Transverse colon (tissue), 4 donors: ENCODE results near the gene GPSM1. TPM values are rescaled to one million over a fixed set of nuclear protein-coding genes. Genes with fewer than 3 reads are reported as not detected.

Experiments used
- DNase-seq: peaks from one replicate; pipeline ENCODE4 v3.0.0-alpha.2; 2019
- H3K27ac ChIP-seq, 4 donors: fragments of 200-600 bp; sonication (generic); 2 replicates each; pipeline ENCODE4 v1.5.1; 2016 to 2018; ENCODE audit warnings: inconsistent platforms in 4 of 4
- H3K27me3 ChIP-seq: fragments of 200-600 bp; sonication (generic); 2 replicates; pipeline ENCODE4 v1.5.1; 2017; ENCODE audit warnings: inconsistent platforms
- H3K36me3 ChIP-seq, 4 donors: fragments of 200-600 bp; sonication (generic); 2 replicates each; pipeline ENCODE4 v1.5.1; 2017 to 2019; ENCODE audit warnings: inconsistent platforms in 4 of 4
- H3K4me1 ChIP-seq, 4 donors: fragments of 200-600 bp; sonication (generic); 2 replicates each; pipeline ENCODE4 v1.5.1; 2017 to 2020; ENCODE audit warnings: inconsistent platforms in 4 of 4
- H3K4me3 ChIP-seq, 4 donors: fragments of 200-600 bp; sonication (generic); 1 replicate in 1 of 4; 2 replicates in 3 of 4; pipeline versions ENCODE4 v1.5.1 to v1.6.1; 2017 to 2019; ENCODE audit warnings: inconsistent platforms in 4 of 4
- H3K9me3 ChIP-seq, 2 donors: fragments of 200-600 bp; sonication (generic); 2 replicates each; pipeline ENCODE4 v1.5.1; 2017 to 2019; ENCODE audit warnings: inconsistent platforms in 2 of 2
- CTCF ChIP-seq, 5 experiments: fragments of 200-600 bp in 3 of 5; fragments of 450-650 bp in 2 of 5; sonication (generic) in 3 of 5; IDR thresholded peaks; 1 replicate in 2 of 5; 2 replicates in 3 of 5; pipeline ENCODE4 v1.5.1; 2016 to 2017; ENCODE audit warnings: antibody characterized with exemption in 5 of 5, inconsistent platforms in 3 of 5, mild to moderate bottlenecking in 2 of 5, moderate library complexity in 1 of 5
- EP300 ChIP-seq: sonication (generic); formaldehyde crosslinking; IDR thresholded peaks from one replicate; pipeline ENCODE4 v1.6.1; 2017; ENCODE audit warnings: antibody characterized with exemption, low read depth
- POLR2A ChIP-seq: fragments of 450-650 bp; IDR thresholded peaks from one replicate; pipeline ENCODE4 v1.6.1; 2016; ENCODE audit warnings: antibody characterized with exemption, mild to moderate bottlenecking, moderate library complexity
- POLR2AphosphoS5 ChIP-seq, 3 donors: sonication (generic); formaldehyde crosslinking; IDR thresholded peaks; one replicate each; pipeline ENCODE4 v1.6.1; 2016; ENCODE audit warnings: antibody characterized with exemption in 3 of 3
- WGBS, 2 donors: methylation state at CpG; one replicate each; pipeline ENCODE4 v1.1.5; 2018; ENCODE audit warnings: low coverage in 1 of 2; 5-methylcytosine and 5-hydroxymethylcytosine counted together
- in situ Hi-C, 4 donors: fragments of 200-750 bp; cut with MboI; loops; one replicate each; pipeline versions ENCODE4 v1.15.0 to v1.15.1; 2017; ENCODE audit warnings: low sequenced_read_pairs in 3 of 4, low pct_ligation_motif_present in 1 of 4, low pct_unique_long_range_greater_than_20kb in 1 of 4
- intact Hi-C: fragments of 100-400 bp; cut with DNase I; formaldehyde crosslinking; loops from one replicate; pipeline ENCODE4 v1.15.1; 2023; ENCODE audit warnings: low total_unique reads
- total RNA-seq, 4 donors: library from RNA; depleted of rRNA; stranded (reverse); fragments of >200 nt; gene quantifications; one replicate each; pipeline ENCODE4 v1.1.0, GENCODE V29; 2016

The GPSM1 gene
- total RNA-seq, 4 donors from 2014 or later: 2.3 to 8.6 (median 7.0) TPM

- no peaks in the 10 kb centered on the region for H3K9me3 ChIP-seq
- peaks cover 16% of the 10 kb centered on the region for H3K27me3 ChIP-seq
- TF ChIP-seq POLR2A: no peak
- no peak for TF ChIP-seq POLR2AphosphoS5 (IDR thresholded peaks at IDR 0.05)
- no peak for TF ChIP-seq EP300
- TF ChIP-seq CTCF (IDR thresholded peaks at IDR 0.05): no peak
- H3K36me3 ChIP-seq: no peaks in the 10 kb centered on the region
- H3K27ac ChIP-seq: no peak overlapping the region
- H3K4me3 ChIP-seq: no peak overlapping the region
- peaks cover 7 to 24% (median 14%) of the 10 kb centered on the region in 4 donors for H3K4me1 ChIP-seq
- in situ Hi-C loops: no loop called here
- intact Hi-C loops: loop anchor here (10.0 kb wide), 1 partner anchor 73 kb away; the partner anchor contains the start of gene SNAPC4
- 67% methylated on average over 42 of the region's 46 CpGs; no CpG with 5 or more reads in 1 of the 2 donors for WGBS, 2 donors
- no peak for DNase-seq
These were observed 4.5 kb downstream of the GPSM1 start for GRCh38 chr9:136331556-136332481.

GRCh38 chr9:136332482-136332983 is 5.2 kb downstream of the GPSM1 start:
- intact Hi-C loops (loop anchor here (10.0 kb wide), 1 partner anchor 72 kb away; the partner anchor contains the start of gene SNAPC4), in situ Hi-C loops (no loop called here)
- WGBS, 2 donors: 71 to 79% methylated on average over 2 to 9 of the region's 11 CpGs

GRCh38 chr9:136333045-136333444 is 5.7 kb downstream of the GPSM1 start:
- intact Hi-C loops (loop anchor here (10.0 kb wide), 1 partner anchor 72 kb away; the partner anchor contains the start of gene SNAPC4), in situ Hi-C loops (no loop called here)
- Histone ChIP-seq H3K36me3 (no peaks in the 10 kb centered on the region), H3K4me1 (peaks cover 4 to 17% (median 9%) of the 10 kb centered on the region in 4 donors), H3K27me3 (peaks cover 5% of the 10 kb centered on the region), H3K27ac (no peak overlapping the region), H3K4me3 (no peak overlapping the region), H3K9me3 (no peaks in the 10 kb centered on the region)
- TF ChIP-seq EP300: no peak
- TF ChIP-seq POLR2A: no peak
- TF ChIP-seq POLR2AphosphoS5 (IDR thresholded peaks at IDR 0.05): no peak
- no peak for TF ChIP-seq CTCF (IDR thresholded peaks at IDR 0.05)
- no peak for DNase-seq
- 57 to 77% methylated on average over 2 to 9 of the region's 12 CpGs for WGBS, 2 donors

More at GRCh38 chr9:136332482-136332983, 5.2 kb downstream of the GPSM1 start:
- H3K9me3 ChIP-seq: no peaks in the 10 kb centered on the region
- TF ChIP-seq POLR2AphosphoS5 (IDR thresholded peaks at IDR 0.05): no peak
- TF ChIP-seq POLR2A: no peak
- TF ChIP-seq EP300: no peak
- no peak for TF ChIP-seq CTCF (IDR thresholded peaks at IDR 0.05)
- peaks cover 10% of the 10 kb centered on the region for H3K27me3 ChIP-seq
- H3K36me3 ChIP-seq: no peaks in the 10 kb centered on the region
- DNase-seq: no peak
- no peak overlapping the region for H3K27ac ChIP-seq
- H3K4me1 ChIP-seq: peaks cover 7 to 20% (median 12%) of the 10 kb centered on the region in 4 donors
- H3K4me3 ChIP-seq: no peak overlapping the region

- Histone ChIP-seq H3K9me3 (no peaks in the 10 kb centered on the region), H3K4me3 (no peak overlapping the region), H3K27me3 (peaks cover under 1% of the 10 kb centered on the region), H3K36me3 (no peaks in the 10 kb centered on the region), H3K4me1 (peaks cover under 1 to 12% (median 7%) of the 10 kb centered on the region in 4 donors), H3K27ac (no peak overlapping the region)
- no peak for TF ChIP-seq POLR2AphosphoS5 (IDR thresholded peaks at IDR 0.05)
- 85% methylated on average over 16 of the region's 17 CpGs; no CpG with 5 or more reads in 1 of the 2 donors for WGBS, 2 donors
- no peak for DNase-seq
- in situ Hi-C loops: no loop called here
- intact Hi-C loops: loop anchor here (10.0 kb wide), 1 partner anchor 71 kb away; the partner anchor contains the start of gene SNAPC4
These were observed 6.1 kb downstream of the GPSM1 start for GRCh38 chr9:136333486-136333885.
